Kasumi-1 (cell line): ENCODE measurements around the gene LGR6.
"Not testable (repeated sequence)": the region's sequence is repeated elsewhere in the genome, so short reads cannot be mapped to it uniquely, and the experiment has no call there.

Source experiments
- DNase-seq, 2 experiments: peaks; one replicate each; lab custom pipeline; 2025; lab: John Stamatoyannopoulos, UW

LGR6 gene

DNA sequence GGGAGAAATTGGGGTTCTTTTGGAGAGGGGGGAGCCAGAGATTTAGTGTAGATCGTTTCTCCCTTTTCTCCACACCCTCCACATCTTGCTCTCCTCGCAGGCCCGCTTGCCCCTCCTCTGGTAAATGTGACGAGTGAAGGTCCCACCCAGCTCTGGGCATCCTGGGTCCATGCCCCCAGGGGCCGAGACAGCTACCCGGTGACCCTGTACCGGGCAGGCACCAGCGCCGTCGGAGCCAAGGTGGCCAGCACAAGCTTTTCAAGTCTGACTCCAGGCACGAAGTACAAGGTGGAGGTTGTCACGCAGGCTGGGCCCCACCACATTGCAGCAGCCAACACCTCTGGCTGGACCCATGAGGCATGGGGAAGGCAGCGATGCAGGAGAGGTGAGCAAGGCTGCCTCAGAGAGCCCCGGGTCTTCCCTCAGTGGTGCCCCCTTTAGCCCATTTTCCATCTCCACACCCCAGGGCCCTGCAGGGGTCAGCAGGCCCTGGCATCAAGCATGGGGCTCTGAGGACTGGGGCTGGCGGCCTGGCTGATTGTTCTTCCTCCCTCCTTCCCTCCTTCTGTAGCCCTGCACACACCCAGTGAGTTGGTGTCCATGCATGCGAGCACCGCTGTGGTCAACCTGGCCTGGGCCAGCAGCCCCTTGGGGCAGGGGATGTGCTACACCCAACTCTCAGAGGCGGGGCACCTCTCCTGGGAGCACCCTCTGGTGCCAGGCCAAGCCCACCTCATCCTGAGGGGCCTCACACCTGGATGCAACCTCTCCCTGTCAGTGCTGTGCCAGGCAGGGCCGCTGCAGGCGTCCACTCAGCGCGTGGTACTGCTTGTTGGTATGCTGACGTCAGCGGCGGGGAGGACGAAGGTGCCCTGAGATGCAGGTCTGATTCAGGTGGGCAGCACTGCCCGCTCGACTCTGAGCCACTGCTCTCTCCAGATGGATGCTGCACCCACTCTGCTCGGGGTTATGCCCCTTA, 16.4 kb upstream of the LGR6 start:
- DNase-seq, result no peak

DNA sequence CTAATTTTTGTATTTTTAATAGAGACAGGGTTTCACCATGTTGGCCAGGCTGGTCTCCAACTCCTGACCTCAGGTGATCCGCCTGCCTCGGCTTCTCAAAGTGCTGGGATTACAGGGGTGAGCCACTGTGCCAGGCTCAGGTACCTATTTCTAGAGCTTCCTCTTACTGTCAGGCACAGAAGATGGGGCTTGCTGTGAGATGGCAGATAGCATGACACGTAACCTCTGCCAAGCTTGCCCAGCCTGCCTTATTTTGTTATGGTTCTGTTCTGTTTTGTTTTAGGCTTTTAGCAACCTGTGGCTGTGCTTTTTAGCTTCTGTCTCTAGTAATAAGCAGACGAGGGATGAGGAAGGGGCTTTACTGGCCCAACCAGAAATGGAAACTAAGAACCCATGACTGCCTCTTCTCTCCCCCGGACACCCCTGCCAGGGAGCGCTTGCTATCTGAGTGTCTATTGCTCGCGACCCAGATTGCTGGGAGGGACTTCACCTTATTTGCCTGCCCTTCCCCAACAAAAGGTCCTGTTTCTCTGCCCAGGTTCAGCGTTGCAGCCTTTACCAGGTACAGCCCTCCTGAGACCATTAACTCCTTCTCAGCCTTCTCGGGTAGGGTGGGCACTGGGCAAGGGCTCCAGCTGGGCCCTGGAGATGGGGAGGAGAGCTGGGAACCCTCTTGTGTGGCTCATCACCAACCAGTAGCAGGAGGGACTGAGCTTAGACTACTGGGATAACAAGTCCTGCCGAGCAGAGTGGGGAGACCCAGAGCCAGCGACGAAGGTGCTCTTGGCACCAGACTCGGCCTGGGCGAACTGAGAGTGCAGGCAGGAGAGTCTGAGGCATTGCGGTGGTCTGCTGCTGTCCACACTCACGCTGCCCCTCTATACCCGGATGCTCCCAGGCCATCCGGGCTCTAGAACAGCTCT, 13.5 kb upstream of the LGR6 start:
- DNase-seq, result no peak

DNA sequence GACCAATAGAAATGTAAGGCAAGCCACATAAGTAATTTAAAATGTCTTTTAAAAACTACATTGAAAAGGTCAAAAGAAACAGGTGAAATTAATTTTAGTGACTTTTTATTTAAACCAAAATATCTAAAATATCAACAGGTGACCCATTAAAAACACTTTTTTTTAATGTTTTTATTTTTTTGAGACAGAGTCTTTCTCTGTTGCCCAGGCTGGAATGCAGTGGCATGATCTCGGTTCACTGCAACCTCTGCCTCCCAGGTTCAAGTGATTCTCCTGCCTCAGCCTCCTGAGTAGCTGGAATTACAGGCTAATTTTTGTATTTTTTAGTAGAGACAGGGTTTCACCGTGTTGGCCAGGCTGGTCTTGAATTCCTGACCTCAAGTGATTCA, 12.9 kb upstream of the LGR6 start:
- not testable (repeated sequence) for DNase-seq

DNA sequence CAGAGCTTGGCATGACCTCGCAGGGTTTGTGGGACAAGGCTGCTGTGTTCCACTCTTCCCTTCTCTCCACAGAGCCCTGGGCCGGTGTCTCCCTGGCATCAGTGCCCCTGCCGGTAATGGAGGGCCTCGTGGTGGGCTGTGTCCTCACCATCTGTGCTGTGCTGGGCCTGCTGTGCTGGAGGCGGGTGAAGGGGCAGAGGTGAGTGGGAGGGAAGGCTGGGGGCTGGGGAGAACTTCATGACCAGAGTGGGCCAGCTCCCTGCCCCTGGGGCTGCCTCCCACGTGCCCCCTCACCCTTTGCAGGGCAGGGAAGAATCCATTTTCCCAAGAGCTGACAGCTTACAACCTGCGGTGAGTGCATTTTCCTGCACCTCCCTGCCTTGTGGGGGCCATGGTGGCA, 12.0 kb upstream of the LGR6 start:
- DNase-seq, result no peak

DNA sequence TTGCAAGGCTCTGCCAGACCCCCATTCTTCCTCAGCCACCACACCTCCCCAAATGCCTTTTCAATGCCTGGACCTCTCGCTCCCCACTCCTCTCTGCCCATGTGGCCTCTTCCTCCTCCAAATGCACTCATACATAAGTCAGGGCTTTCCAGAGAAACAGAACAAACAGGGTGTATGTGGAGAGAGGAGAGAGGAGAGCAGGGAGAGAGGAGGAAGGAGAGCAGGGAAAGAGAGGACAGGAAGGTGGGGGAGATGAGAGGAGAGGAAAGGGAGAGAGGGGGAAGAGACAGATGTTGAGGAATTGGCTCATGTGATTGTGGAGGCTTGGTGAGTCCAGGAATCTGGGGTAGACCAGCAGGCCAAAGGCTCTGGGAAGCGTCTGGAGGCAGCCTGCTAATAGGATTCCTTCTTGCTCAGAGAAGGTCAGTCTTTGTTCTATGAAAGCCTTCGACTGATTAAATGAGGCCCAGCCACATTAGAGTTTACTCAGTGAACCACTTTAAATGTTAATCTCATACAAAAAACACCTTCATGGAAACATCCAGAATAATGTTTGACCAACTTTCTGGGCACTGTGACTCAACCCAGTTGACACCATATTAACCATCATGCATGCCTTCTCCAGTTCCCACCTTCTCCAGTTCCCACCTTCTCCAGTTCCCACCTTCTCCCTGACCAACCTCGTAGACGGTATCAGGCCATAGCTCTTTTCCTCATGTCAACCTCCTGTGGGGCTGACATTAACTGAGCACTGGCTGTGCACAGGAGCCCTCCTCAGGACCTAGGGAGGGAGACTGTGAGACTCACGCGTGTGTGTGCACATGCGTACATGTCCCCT, 11.3 kb upstream of the LGR6 start:
- DNase-seq, result no peak

DNA sequence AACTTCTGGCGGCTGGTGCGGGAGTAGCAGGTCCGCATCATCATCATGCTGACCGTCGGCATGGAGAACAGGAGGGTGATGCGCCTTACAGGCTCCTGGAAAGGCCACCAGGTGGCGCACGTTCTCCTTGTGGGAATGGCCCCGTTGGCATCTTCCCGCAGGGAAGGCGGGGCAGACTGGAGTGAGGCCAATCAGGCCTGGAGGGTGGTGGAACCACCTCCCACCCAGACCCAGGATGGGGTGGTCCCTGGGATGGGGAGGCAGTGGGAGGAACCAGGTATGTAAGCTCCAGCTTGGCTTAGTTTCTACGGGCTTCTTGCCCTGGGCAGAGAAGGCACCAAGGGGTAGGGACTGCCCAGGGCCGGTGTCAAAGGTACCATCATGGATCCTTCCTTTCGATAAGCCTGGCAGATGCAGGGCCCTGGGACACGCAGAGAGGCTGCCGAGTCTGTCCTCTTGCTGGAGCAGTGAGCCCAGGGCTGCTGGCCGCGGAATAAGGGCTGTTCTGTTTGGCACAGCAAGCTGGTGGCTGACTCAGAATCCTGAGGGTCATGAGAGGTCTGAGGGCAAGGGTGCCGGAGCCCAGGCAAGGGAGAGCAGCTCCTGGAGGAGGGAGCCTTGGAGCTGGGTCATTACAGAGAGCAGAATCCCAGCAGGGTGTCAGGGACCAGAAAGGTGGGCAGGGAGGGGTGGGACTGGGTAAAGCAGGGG, 8.7 kb upstream of the LGR6 start:
- peak; percentile 71 to 75 for DNase-seq

DNA sequence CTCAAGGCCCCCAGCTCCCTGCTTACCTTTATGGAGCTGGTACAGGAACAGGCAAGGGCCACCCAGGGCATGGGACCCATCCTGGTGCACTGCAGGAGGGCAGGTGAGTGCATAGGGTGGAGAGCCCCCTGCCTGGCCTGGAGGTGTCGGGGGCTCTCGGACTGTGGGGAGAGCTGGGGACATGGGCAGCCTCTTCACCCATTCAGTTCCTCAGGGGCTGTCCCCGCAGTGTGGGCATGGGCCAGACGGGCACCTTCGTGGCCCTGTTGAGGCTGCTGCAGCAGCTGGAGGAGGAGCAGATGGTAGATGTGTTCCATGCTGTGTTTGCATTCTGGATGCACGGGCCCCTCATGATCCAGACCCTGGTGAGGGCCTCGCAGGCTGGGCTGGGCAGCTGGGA, 7.3 kb upstream of the LGR6 start:
- DNase-seq, result no peak

DNA sequence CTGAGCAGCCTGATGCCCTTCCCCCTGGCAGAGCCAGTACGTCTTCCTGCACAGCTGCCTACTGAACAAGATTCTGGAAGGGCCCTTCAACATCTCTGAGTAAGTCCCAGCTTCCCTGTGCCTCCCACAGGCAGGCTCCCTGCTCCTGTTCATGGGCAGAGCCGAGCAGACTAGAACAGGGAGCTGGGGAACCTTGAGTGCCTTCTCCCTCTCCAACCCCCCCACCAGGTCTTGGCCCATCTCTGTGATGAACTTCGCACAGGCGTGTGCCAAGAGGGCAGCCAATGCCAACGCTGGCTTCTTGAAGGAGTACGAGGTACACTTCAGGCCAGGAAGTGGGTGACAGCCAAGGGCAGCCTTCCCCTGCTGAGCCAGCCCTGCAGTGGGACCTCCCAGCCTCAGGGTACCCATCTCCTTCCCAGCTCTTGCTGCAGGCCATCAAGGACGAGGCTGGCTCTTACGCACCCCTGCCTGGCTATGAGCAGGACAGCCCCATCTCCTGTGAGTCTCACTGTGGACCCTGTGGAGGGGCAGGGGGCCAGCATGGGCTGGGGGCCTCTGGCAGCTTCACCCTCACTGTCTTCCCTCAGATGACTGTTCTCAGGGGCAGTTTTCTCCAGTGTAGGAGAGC, 6.4 kb upstream of the LGR6 start:
- DNase-seq, result no peak

DNA sequence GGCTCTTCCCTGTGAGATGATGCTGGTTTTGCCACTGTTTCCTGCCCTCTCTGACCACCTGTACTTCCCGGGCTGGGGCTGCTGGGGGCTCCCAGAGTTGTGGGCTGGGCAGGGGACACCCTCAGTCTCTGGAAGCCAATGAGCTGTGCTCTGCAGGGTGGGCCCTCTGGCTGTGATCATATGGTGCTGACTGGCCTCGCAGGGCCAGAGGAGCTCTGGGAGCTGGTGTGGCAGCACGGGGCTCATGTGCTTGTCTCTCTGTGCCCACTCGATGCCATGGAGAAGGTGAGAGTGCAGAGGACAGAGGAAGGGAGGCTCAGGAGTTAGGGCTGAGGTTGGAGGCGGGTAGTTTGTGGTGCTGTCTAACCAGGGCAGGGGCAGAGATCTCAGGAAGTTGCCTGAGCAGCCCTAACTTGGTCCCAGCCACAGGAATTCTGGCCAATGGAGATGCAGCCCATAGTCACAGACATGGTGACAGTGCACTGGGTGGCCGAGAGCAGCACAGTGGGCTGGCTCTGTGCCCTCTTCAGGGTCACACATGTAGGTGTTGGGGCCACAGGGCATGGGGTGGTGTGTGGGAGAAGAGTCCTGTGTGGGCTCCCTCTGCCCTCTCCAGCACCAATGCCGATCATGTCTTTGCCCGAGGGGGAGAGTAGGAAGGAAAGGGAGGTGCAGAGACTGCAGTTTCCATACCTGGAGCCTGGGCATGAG, 5.7 kb upstream of the LGR6 start:
- no peak for DNase-seq

DNA sequence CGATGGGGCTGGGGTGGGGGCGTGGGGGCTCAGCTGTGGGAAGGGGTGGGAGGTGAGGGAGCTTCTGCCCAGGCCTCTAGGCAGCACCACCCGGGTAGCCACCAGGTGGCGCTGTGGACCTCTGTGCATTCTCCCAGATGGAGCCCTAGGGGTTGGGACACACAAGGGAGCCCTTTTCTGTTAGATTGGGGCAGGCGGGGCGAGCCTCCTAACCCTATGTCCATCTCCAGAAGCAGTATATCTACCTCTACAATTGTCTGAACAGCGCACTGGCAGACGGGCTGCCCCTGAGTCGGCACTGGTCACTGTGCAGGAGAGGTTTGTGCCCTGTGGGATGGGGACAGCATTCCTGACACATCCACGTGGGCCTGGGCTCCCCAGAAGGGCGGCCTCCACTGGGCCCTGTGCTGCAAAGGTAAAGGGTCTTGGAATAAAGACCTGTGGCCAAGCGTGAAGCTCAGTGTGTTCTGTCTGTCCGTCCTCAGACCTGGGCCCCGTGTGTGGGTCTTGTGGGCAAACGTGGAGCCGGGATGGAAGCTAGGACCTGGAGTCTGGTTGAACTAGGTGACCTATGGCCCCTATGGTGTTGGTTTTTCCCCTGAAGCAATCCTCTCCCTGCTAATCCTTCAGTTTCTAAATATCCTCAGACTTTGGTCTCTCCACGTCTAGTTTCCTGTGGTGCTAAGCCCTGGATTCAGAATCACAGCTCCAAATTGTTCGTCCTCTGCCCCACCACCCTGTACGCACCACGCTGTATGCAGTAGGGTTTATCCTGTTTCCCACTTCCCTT, 4.4 kb upstream of the LGR6 start:
- peak; percentile 43 to 70 for DNase-seq

DNA sequence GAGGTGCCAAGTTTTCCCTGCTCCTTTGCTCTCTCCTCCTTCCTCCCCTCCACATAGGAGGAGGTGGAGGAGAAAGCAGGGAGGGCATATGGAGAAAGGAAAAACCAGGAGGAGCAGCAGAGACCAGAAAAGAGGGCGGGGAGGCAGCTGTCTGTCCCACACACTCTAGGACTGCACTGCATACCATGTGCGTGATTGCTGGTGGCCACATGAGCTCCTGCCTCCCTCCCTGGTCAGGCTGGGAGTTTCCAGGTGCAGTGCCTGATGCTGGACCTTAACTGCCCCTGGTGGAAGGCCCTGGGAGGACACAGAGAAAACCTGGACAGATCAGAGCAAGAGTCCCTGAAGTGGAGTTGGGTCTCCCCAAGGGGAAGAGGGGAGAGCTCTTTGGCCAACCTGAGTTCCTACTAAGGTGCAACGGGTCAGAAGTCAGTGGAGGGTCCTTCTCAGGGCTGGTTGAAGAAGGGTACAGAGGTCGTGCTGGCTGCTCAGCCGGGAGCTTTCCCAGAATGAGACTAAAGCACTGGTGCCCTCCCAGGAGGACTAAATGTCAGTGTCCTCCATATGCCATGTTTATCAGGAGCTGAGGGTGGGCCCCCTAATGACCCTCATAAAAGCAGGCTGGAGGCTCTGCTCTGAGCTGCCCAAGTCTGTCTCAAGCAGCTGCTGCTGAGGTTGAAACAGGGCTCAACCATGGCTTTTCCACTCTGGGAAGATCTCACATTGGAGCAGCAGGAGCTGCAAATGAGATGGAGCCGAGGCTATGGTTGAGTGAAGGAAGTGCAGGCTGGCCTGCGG, 3.5 kb upstream of the LGR6 start:
- DNase-seq, result no peak

DNA sequence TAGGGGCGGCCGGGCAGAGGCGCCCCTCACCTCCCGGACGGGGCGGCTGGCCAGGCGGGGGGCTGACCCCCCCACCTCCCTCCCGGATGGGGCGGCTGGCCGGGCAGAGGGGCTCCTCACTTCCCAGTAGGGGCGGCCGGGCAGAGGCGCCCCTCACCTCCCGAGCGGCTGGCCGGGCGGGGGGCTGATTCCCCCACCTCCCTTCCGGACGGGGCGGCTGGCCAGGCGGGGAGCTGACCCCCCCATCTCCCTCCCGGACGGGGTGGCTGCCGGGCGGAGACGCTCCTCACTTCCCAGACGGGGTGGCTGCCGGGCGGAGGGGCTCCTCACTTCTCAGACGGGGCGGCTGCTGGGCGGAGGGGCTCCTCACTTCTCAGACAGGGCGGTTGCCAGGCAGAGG, 2.2 kb upstream of the LGR6 start:
- DNase-seq, result not testable (repeated sequence)

DNA sequence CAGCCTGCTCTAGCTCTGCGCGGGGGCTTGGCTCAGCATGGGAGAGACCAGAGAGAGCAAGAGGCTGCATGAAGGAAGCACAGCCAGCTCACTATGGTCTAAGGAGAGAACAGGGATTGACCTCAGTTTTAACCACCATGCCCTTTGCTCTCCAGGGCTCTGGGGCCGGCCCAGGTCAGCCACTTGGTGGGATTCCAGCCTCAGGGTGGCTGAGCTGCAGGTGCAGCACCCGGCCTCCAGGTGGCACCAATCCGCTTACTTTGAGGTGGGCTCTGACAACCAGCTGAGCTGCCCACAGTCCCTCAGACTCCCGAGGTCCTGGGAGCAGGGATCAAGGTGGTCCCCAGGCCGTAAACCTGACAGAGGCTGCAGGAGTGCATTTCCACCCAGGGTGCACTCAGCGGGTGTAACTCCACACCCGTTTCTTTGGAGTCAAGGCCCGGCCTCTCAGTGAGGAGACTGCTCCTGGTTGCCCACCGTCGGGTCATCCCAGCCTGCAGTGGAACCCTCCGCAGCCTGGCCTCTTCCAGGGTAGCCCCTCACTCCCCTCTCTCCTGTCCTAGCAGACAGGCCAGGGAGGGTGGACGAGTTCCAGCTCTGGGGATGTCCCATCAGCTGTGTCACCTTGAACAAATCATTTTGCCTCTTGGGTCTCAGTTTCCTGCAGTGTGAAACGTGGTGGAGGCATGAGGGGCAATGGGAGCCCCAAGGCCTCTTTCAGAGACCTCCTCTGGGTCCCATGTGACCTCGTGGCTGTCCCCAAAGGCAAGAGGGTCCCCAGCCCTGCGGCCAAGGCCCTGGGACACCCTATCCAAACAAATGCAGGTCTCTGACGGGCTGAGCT, 607 bp upstream of the LGR6 start:
- DNase-seq, result peak; percentile 22 to 42

DNA sequence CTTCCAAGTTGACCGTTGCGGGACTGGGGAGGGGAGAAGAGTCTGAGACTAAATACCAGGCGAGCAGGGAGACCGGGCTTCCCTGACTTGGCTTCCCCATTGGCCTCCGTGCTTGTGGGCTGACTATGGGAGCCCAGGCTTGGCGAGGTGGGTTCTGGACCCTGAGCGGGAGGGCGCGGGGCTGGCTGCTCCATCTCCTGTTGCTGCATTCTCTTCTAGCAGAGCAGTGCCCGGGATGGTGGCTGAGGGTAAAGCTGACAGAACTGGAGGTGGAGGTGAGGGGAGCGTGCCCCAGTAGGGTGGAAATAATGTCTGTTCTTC, 689 bp downstream of the LGR6 start:
- no peak for DNase-seq

DNA sequence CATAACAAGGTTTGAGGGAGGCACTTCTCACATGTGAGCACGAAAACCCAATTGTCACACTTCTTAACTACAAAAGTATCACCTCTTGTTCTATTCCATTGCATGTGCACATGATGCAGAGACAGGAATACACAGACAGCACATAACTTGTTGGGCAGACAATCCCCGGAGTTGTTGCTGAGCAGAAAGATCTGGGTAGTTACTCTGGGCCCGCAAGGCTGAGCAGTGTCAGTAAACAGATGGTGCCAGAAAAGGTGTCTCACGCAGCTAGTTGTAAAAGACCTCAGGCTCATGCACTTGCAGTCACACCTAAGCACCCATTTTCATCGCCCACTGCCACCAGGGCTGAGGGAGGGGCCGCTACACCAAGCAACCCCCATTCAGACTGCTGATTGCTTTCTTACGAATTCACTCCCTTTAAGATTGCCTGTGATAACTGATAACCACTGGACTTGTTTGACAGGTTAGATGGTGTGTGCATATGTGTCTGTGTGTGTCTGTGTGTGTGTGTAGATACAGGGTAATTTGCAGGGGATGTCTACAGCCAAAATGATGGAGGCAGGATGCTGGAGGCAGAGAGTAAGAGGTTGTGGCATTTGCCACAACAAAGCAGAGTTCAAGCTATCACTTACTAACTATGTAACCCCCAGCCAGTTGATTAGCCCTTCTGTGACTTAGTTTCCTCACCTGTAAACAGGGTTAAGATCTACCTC, 4.2 kb downstream of the LGR6 start:
- no peak for DNase-seq

DNA sequence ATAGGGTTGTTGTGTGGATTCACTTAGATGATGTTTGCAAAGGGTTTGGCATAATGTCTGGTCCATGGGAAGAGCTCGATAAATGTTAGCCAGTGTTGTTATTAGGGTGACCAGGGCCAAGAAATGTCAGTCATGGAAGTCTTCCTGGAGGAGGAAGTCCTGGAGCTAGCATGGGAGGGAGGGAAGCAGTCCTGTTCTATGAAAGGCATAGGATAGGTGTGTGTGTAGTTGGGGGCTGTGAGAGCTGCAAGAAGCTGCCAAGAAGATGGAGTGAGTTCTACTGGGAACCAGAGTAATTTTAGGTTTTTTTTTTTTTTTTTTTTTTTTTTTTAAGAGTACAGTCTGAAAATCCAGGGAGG, 4.7 kb downstream of the LGR6 start:
- DNase-seq, result no peak
